Smooth muscle cell (in vitro differentiated cells): Measurements from ENCODE around the gene SUMO1. TPM values are rescaled to one million over a fixed set of nuclear protein-coding genes. Genes with fewer than 3 reads are reported as not detected.

Experiments
- DNase-seq: peaks from one replicate; lab custom pipeline; 2025; ENCODE audit not compliant: unreplicated experiment; lab: John Stamatoyannopoulos, UW
- H2AFZ ChIP-seq: fragments of 200-600 bp; sonication (generic); 2 replicates; pipeline ENCODE4 v1.6.0; 2016; ENCODE audit warnings: antibody characterized with exemption, low read depth, mild to moderate bottlenecking
- H3F3A ChIP-seq: fragments of 200-600 bp; sonication (generic); 2 replicates; pipeline ENCODE4 v1.6.0; 2017; ENCODE audit warnings: antibody characterized with exemption, low read depth
- H3K27ac ChIP-seq: fragments of 200-600 bp; sonication (generic); 2 replicates; pipeline ENCODE4 v1.5.1; 2016; ENCODE audit warnings: low read depth, mild to moderate bottlenecking
- H3K27me3 ChIP-seq: fragments of 200-600 bp; sonication (generic); 2 replicates; pipeline ENCODE4 v1.6.1; 2016; ENCODE audit warnings: low read depth, mild to moderate bottlenecking
- H3K36me3 ChIP-seq: fragments of 200-600 bp; sonication (generic); 2 replicates; pipeline ENCODE4 v1.5.1; 2016; ENCODE audit warnings: low read depth
- H3K4me1 ChIP-seq: fragments of 200-600 bp; sonication (generic); 2 replicates; pipeline ENCODE4 v1.5.1; 2016; ENCODE audit warnings: low read depth
- H3K4me2 ChIP-seq: fragments of 200-600 bp; sonication (generic); 2 replicates; pipeline ENCODE4 v1.6.0; 2016; ENCODE audit warnings: mild to moderate bottlenecking
- H3K4me3 ChIP-seq: fragments of 200-600 bp; sonication (generic); 2 replicates; pipeline ENCODE4 v1.5.1; 2016; ENCODE audit warnings: mild to moderate bottlenecking
- H3K79me2 ChIP-seq: fragments of 200-600 bp; sonication (generic); 2 replicates; pipeline ENCODE4 v1.6.0; 2016; ENCODE audit warnings: low read depth, mild to moderate bottlenecking
- H3K9ac ChIP-seq: fragments of 200-600 bp; sonication (generic); 2 replicates; pipeline ENCODE4 v1.6.0; 2016; ENCODE audit warnings: low read depth
- H3K9me3 ChIP-seq: fragments of 200-600 bp; sonication (generic); replicated peaks from 2 replicates; pipeline ENCODE4 v1.5.1; 2016; ENCODE audit warnings: low read depth
- H4K20me1 ChIP-seq: fragments of 200-600 bp; sonication (generic); 2 replicates; pipeline ENCODE4 v1.6.0; 2016; ENCODE audit warnings: low read depth
- WGBS: methylation state at CpG from one replicate; pipeline ENCODE4 v1.1.7; 2016; ENCODE audit warnings: low lambda C conversion rate; 5-methylcytosine and 5-hydroxymethylcytosine counted together
- polyA plus RNA-seq: library from polyadenylated mRNA; unstranded; fragments of >200 nt; fragmentation: Nextera tagmentation; extraction: Ambion mirVana; gene quantifications from 2 replicates; pipeline ENCODE4 v1.2.1, GENCODE V29; 2016
- total RNA-seq: library from RNA; depleted of rRNA; stranded (reverse); fragments of >200 nt; gene quantifications from 2 replicates; pipeline ENCODE4 v1.2.3, GENCODE V29; 2014
- TF ChIP-seq, protein P1 (sequence below): fragments of 200-600 bp; sonication (generic); IDR thresholded peaks from 2 replicates; pipeline ENCODE4 v1.5.1; 2017; ENCODE audit warnings: borderline replicate concordance, mild to moderate bottlenecking, antibody characterized with exemption; ENCODE audit not compliant: insufficient read depth, poor library complexity, severe bottlenecking

The SUMO1 gene
- 130 and 179 TPM in 2 replicates for total RNA-seq
- 156 and 159 TPM in 2 replicates for polyA plus RNA-seq

DNA sequence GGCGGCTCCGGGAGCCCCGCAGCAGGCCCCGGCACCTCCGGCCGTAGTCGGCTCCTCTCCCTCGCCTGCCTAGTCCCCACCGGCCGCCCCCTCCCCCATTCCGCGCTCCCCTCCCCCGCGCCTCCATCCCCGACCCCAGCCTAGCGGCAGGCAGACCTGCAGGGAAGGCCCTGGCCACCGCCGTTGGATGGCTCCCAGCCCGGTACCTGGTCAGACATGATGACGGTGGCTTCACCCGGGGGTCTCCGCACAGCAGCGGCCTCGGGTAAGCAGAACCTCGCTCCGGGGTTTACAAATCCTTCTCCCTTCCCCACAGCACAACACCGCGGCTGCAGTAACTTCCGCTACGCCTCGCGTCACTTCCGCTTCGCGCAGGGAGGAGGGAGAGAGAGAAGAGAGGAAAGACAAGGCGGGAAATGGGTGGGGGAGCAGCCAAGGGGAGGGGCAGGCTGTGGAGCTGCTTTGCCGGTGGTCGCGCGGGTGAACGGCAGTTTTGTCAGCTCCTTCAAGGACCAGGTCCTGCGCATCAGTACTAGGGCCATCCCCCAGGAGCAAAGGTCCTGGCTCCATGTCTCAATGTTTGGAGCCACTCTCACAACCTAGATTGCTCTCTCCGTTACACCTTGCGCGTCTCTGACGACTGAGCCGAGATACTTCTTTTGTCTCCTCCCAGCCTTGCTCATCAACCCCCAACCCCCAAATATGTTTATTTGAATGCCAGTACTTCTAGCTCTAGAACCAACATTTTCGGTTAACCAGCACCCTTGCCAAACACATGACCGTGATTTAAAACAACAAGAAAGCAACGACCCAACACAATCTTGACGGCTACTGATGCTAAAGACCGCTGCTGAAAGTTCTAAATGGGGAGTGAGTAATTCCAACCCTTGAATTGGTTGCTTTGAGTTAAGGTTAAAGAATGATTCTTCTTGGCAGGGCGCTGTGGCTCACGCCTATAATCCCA lies at the start of gene SUMO1:
Gene SUMO1, minus strand, starts transcription at position 364 of the 964 bp plus-strand sequence. Its CDS starts 146 bp downstream, at position 218.
- H3K27ac ChIP-seq: peak within 1 kb of the TSS; percentile 87
- no peaks in the 10 kb centered on the region for H3K9me3 ChIP-seq
- no peaks in the 10 kb centered on the region for H3K27me3 ChIP-seq
- H3K79me2 ChIP-seq: peaks cover 47% of the 10 kb centered on the region
- no peaks in the 10 kb centered on the region for H3K36me3 ChIP-seq
- peak within 1 kb of the TSS; percentile 88 for H3K4me2 ChIP-seq
- H2AFZ ChIP-seq: peak within 1 kb of the TSS; percentile 100
- no peaks in the 10 kb centered on the region for H3F3A ChIP-seq
- WGBS: 4% methylated on average over 37 of the region's 54 CpGs
- TF ChIP-seq, protein P1, sequence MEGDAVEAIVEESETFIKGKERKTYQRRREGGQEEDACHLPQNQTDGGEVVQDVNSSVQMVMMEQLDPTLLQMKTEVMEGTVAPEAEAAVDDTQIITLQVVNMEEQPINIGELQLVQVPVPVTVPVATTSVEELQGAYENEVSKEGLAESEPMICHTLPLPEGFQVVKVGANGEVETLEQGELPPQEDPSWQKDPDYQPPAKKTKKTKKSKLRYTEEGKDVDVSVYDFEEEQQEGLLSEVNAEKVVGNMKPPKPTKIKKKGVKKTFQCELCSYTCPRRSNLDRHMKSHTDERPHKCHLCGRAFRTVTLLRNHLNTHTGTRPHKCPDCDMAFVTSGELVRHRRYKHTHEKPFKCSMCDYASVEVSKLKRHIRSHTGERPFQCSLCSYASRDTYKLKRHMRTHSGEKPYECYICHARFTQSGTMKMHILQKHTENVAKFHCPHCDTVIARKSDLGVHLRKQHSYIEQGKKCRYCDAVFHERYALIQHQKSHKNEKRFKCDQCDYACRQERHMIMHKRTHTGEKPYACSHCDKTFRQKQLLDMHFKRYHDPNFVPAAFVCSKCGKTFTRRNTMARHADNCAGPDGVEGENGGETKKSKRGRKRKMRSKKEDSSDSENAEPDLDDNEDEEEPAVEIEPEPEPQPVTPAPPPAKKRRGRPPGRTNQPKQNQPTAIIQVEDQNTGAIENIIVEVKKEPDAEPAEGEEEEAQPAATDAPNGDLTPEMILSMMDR: no peak
- peaks cover 43% of the 10 kb centered on the region for H4K20me1 ChIP-seq
- peak within 1 kb of the TSS; percentile 98 for H3K4me3 ChIP-seq
- H3K9ac ChIP-seq: peak within 1 kb of the TSS; percentile 91
- DNase-seq: peak; percentile 64
- H3K4me1 ChIP-seq: peaks cover 18% of the 10 kb centered on the region

DNA sequence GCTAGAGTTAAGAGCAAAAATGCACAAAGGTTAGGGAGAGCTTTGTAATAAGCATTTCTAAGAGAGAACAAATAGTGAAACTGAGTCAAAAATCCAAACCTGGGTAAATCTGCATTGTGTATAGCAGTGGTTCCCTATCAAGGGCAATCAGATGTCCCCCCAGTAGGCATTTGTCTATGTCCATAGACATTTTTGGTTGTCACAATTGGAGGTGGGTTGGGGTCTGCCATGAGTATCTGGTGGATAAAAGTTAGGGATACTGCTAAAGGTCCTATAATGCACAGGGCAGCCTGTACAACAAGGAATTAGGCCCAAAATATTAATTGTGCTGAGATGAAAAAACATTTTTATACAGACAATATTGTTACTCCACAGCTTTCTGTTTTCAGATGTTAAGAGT lies 48.2 kb upstream of the SUMO1 start:
- Histone ChIP-seq H2AFZ (no peak overlapping the region), H3K4me1 (no peaks in the 10 kb centered on the region), H3K9ac (no peak overlapping the region), H3K36me3 (peaks cover 38% of the 10 kb centered on the region), H4K20me1 (peaks cover 9% of the 10 kb centered on the region), H3K79me2 (peaks cover 21% of the 10 kb centered on the region), H3K4me3 (no peak overlapping the region), H3F3A (no peaks in the 10 kb centered on the region), H3K9me3 (no peaks in the 10 kb centered on the region), H3K27me3 (no peaks in the 10 kb centered on the region), H3K4me2 (no peak overlapping the region), H3K27ac (no peak overlapping the region)
- DNase-seq: no peak
- TF ChIP-seq, protein P1: no peak

GRCh38 chr2:202278944-202279343 lies 40.5 kb upstream of the SUMO1 start:
- peaks cover 4% of the 10 kb centered on the region for H3F3A ChIP-seq
- no peaks in the 10 kb centered on the region for H3K9me3 ChIP-seq
- peaks cover 76% of the 10 kb centered on the region for H4K20me1 ChIP-seq
- H3K4me3 ChIP-seq: no peak overlapping the region
- H3K4me2 ChIP-seq: no peak overlapping the region
- H3K27ac ChIP-seq: peak overlapping the region; percentile 69
- no peak overlapping the region for H2AFZ ChIP-seq
- H3K4me1 ChIP-seq: no peaks in the 10 kb centered on the region
- peaks cover 84% of the 10 kb centered on the region for H3K79me2 ChIP-seq
- no peak for DNase-seq
- no peak overlapping the region for H3K9ac ChIP-seq
- H3K27me3 ChIP-seq: no peaks in the 10 kb centered on the region
- WGBS: 52% methylated on average over 1 of the region's 1 CpG
- peaks cover 11% of the 10 kb centered on the region for H3K36me3 ChIP-seq
- TF ChIP-seq, protein P1: peak; percentile 39
